IPS-NIHi7 (cell line): ENCODE data around the gene NEGR1.

Source experiments
- DNase-seq: peaks from one replicate; pipeline ENCODE4 v3.0.0; 2012; ENCODE audit warnings: mixed read lengths; ENCODE audit errors: extremely low spot score

NEGR1 gene

DNA sequence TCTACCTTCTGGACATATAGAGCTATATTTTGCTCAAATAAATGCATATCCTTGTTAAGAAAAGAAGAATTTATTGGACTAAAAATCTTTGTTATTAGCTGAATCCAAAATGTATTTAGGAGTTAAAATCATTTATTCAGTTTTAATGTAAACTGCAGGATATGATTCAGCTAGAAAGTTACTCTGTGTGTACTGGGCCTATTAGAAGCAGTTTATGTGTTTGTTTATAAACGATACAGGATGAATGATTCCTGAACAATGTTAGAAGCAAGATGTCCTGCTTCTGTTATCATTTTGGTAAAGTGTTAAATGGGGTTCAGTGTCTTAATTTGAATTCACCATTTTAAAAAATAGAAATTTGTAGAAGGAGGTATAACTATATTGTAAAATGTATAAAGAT, 652.3 kb downstream of the NEGR1 start:
- no peak for DNase-seq

DNA sequence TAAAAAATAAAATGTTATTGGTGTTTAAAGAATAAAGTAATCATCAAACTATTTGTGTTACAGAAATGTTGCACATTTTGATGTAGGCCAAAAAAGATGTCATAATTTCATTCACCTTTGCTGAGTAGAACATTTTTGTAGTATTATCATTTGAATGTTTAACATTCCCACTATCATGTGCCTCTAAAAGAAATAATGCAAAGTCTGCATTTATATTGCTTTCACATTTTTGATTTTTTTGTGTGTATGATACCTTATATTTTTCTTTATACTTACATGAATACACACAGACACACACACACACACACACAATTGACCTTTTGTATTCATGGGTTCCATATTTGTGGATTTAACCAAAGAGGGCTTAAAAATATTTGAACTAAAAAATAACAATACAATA, 657.3 kb downstream of the NEGR1 start:
- DNase-seq, result no peak

GRCh38 chr1:71623888-71624287, 658.5 kb downstream of the NEGR1 start:
- DNase-seq, result no peak

DNA sequence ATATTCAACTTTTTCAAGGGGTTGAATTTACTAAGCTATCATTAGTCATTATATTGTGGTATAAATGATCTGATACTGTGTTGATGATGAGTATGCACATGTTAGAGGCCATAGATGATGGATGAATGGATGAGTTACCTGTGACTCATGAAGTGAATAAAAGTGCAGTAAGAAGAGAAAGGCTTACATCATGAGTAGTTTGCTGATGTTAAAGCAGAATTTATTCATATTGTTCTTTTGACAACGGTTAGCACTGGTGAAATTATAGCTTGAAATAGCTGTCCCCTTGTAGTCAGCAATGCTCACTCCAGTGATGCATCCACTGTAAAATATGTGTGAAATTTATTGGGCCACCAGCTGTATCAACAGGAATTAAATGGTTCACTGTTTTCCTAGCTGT, 660.6 kb downstream of the NEGR1 start:
- no peak for DNase-seq

- no peak for DNase-seq
These were observed 663.4 kb downstream of the NEGR1 start for GRCh38 chr1:71618766-71619530.

GRCh38 chr1:71618191-71618590, 664.1 kb downstream of the NEGR1 start:
- no peak for DNase-seq

GRCh38 chr1:71610476-71610875, 671.9 kb downstream of the NEGR1 start:
- DNase-seq, result no peak

GRCh38 chr1:71603044-71603776, 679.1 kb downstream of the NEGR1 start:
- DNase-seq, result no peak

- no peak for DNase-seq
These were observed 682.3 kb downstream of the NEGR1 start for GRCh38 chr1:71600023-71600422.

DNA sequence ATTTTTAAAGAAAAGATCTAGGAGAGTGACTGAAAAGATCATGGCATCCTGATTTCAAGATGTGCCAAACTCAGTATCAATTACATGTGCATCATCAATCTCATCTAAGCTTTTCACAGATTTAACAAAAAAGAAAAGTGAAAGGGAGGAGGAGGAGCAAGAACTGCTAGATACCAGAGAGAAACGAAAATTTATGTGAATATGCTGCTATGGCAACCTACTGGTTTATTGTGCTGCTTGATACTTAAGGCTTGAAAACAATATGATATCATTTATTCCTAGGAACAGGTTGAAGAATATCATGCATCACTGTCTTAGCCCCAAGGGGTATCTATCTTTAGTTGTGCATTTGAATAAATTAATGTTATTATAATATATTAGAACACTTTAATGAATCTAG, 683.0 kb downstream of the NEGR1 start:
- DNase-seq, result no peak

GRCh38 chr1:71593523-71593922, 688.8 kb downstream of the NEGR1 start:
- peak; percentile 20 for DNase-seq

- no peak for DNase-seq
These were observed 689.6 kb downstream of the NEGR1 start for GRCh38 chr1:71592646-71593274.

GRCh38 chr1:71589005-71589404, 693.3 kb downstream of the NEGR1 start:
- no peak for DNase-seq

DNA sequence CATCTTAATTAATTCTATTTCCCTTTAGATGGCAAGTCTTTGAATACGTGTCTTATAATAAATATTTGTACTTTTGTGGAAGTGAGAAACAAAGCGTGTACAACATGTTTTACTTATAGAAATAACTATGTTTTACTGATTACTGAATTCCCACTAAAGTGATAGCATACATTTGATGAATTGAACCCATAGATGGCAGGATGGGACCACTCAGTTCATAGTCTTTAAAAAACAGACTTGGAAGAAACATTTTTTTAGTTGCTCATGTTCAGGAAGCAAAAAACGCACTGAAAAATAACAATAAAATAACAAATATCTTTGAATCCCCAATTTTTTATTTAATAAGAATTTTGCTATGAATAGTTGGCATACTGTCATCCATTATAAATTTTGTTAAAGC, 694.4 kb downstream of the NEGR1 start:
- DNase-seq, result no peak

- no peak for DNase-seq
These were observed 696.3 kb downstream of the NEGR1 start for GRCh38 chr1:71586030-71586429.

GRCh38 chr1:71583756-71584155, 698.6 kb downstream of the NEGR1 start:
- no peak for DNase-seq

DNA sequence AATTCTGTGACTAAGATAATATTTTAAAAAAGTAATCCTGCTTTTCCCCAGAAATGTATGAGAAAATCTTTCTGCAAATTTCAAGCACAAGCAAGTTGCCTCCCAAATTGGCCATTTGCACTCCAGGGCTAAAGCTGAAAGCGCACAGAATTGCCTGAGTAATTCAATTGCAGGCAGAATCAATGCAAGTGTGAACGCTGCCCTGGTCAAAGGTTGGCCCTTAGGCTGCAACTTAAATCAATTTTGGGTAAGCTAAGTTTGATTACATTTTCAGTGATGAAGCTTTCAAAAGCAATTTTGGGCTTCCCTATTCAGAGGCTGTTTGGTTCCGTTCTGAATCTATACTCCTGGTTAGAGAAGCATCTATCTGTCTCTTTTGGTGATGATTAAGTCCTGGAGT, 699.7 kb downstream of the NEGR1 start:
- DNase-seq, result no peak

GRCh38 chr1:71577451-71578131, 704.7 kb downstream of the NEGR1 start:
- DNase-seq, result no peak

DNA sequence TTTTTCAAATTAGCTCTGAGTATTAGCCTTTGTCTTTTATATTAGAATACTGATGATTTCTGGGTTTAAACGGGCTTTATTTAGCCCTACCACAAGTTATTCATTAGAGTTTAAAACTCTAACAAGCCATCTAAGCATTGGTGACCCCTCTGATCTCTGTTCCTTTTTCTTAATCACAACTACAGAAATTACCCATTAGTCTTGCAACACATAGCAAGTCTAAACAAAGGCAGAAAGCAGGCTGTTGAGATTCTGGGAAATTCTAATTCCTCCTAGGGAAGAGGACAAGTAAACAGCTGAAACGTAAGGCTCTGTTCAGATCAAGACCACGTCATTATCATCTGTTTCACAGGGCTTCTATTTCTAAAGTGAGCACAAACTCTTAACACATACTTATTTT, 710.3 kb downstream of the NEGR1 start:
- DNase-seq, result no peak

DNA sequence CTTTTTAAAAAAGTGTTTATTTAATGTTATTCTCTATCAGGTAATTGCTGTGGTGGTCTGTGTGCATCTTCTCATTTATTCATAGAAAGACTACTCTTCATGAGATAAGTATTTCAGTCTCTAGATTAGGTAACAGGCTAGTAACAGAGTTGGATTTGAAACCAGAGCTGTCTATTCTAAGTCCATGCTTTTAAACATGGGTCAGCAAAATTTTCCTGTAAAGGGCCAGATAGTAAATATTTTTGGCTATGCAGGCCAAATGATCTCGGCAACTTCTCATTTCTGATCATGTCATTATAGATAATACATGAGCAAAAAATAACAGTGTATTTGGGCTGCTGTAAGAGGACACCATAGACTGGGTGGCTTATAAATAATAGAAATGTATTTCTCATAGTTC, 715.9 kb downstream of the NEGR1 start:
- DNase-seq, result no peak

DNA sequence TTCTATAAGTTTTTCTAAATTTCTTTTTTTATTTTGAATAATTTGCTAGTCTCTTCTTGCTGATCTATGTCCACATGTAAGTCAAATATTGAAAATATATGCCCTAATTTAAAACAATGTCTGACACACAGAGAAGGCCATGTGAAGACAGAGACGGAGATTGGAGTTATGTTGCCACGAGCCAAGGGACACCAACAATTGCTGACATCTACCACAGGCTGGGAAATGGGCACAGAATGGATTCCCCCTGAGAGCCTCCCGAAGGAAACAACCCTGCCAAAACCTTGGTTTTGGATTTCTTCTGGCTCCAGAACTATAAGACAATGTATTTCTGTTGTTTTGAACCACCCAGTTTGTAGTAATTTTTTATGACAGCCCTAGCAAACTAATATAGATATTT, 716.5 kb downstream of the NEGR1 start:
- no peak for DNase-seq

DNA sequence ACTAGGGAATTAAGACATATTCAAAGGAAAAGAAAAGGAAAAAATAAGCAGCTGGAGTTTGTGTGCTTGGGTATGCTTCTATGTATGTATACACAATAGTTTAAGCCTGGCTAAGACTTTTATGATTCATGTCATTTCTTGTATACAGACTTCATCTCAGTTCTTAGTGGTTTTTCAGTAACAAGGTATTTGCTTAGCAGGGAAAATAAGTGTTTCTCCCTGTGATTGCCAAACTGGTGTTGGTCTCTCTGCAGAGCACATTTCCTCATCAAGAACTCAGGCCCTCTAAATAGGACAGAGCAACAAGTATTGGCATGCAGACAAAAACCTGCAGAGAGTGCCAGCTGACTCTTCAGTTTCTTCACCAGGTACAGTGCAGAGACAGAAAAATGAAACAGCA, 717.1 kb downstream of the NEGR1 start:
- no peak for DNase-seq
